Caco-2 (cell line): ENCODE data around the gene OR1J2. TPM values are rescaled to one million over a fixed set of nuclear protein-coding genes. Genes with fewer than 3 reads are reported as not detected.
"Not testable (repeated sequence)": the region's sequence is repeated elsewhere in the genome, so short reads cannot be mapped to it uniquely, and the experiment has no call there.

Experiments
- BruUV-seq: library from RNA; stranded (reverse); fragments of 400-500 nt; replicated peaks from 2 replicates; lab custom pipeline; 2021; lab: Mats Ljungman, UMichigan
- CTCF ChIA-PET: fragments of 300-600 bp; sonication (Branson Sonifier 250); formaldehyde crosslinking; loops from one replicate; lab custom pipeline; 2022; ENCODE audit warnings: antibody characterized with exemption; lab: Charles Lee
- POLR2A ChIA-PET: fragments of 300-600 bp; sonication (Branson Sonifier 250); formaldehyde crosslinking; loops from one replicate; lab custom pipeline; 2022; ENCODE audit warnings: antibody characterized with exemption; lab: Charles Lee
- DNase-seq, 2 experiments: peaks; one replicate each; pipeline versions ENCODE4 v3.0.0 to v3.0.0-alpha.2; 2020 to 2022
- H3K27me3 ChIP-seq: replicated peaks from 2 replicates; pipeline ENCODE4 v1.6.0; 2011; ENCODE audit warnings: low read length; ENCODE audit not compliant: control insufficient read depth, insufficient read depth
- H3K36me3 ChIP-seq: 2 replicates; pipeline ENCODE4 v1.5.1; 2011; ENCODE audit warnings: low read length; ENCODE audit not compliant: control insufficient read depth, insufficient read depth
- H3K4me1 ChIP-seq: fragments of 250-450 bp; sonication (Bioruptor Pico); 2 replicates; pipeline ENCODE4 v1.5.1; 2020; ENCODE audit warnings: mild to moderate bottlenecking
- H3K4me3 ChIP-seq: 2 replicates; pipeline ENCODE4 v1.5.1; 2011; ENCODE audit warnings: low read depth, mild to moderate bottlenecking, control low read depth, low read length
- H3K9me3 ChIP-seq: fragments of 250-450 bp; sonication (Bioruptor Pico); 2 replicates; pipeline ENCODE4 v1.5.1; 2020; ENCODE audit warnings: mild to moderate bottlenecking, moderate library complexity
- H3K27ac Mint-ChIP-seq: one replicate; pipeline ENCODE4 v1.8.0; 2022; ENCODE audit warnings: mixed read lengths; ENCODE audit not compliant: unreplicated experiment
- H3K27me3 Mint-ChIP-seq: one replicate; pipeline ENCODE4 v1.8.0; 2022; ENCODE audit warnings: mixed read lengths; ENCODE audit not compliant: insufficient read depth, unreplicated experiment
- H3K36me3 Mint-ChIP-seq: one replicate; pipeline ENCODE4 v1.8.0; 2022; ENCODE audit warnings: mild to moderate bottlenecking, mixed read lengths; ENCODE audit not compliant: insufficient read depth, unreplicated experiment
- H3K4me1 Mint-ChIP-seq: one replicate; pipeline ENCODE4 v1.8.0; 2022; ENCODE audit warnings: low read depth, mixed read lengths; ENCODE audit not compliant: unreplicated experiment
- H3K4me3 Mint-ChIP-seq: one replicate; pipeline ENCODE4 v1.8.0; 2022; ENCODE audit warnings: mild to moderate bottlenecking, moderate library complexity, mixed read lengths; ENCODE audit not compliant: unreplicated experiment
- H3K9me3 Mint-ChIP-seq: one replicate; pipeline ENCODE4 v1.8.0; 2022; ENCODE audit warnings: mixed read lengths; ENCODE audit not compliant: unreplicated experiment
- intact Hi-C: fragments of 100-400 bp; cut with micrococcal nuclease; formaldehyde crosslinking; loops from one replicate; pipeline ENCODE4 v1.10.0; 2022; ENCODE audit not compliant: unreplicated experiment
- total RNA-seq: library from RNA; stranded (reverse); gene quantifications from 2 replicates; pipeline ENCODE4 v1.2.3, GENCODE V29; 2022
- TF ChIP-seq, protein P1 (sequence below), 2 experiments: fragments of 200-600 bp in 1 of 2; IDR thresholded peaks; 1 replicate in 1 of 2; 2 replicates in 1 of 2; pipeline versions ENCODE4 v1.5.1 to v1.8.0; 2011 to 2022; ENCODE audit warnings: antibody characterized with exemption in 1 of 2, control low read depth in 1 of 2, inconsistent platforms in 1 of 2, low read depth in 1 of 2, low read length in 1 of 2, mild to moderate bottlenecking in 1 of 2, moderate library complexity in 1 of 2; ENCODE audit not compliant: insufficient read depth in 1 of 2, severe bottlenecking in 1 of 2, unreplicated experiment in 1 of 2

Gene OR1J2
- total RNA-seq, 1 experiment from 2014 or later, result not detected

DNA sequence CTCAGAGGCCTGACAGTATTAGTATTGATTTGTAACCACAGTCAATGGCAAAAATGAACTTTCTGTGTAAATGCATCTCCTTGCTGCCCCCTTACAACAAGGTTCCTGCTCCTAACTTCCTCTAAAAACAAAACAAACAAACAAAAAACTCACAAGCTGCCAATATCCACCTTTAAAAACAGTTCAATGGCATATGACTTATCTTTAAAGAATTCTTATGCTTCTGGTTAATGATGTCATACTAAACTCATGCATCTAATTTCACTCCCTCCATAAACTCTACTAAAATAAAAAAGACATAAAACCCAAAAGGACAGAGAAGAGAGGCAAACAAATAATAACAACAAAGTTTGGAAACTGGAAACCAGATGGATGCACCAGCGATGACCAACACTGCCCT is 25.5 kb downstream of the OR1J2 start:
- no TSS peak for BruUV-seq
- Mint-ChIP-seq H3K27ac (no peak overlapping the region), H3K4me3 (no peak overlapping the region), H3K36me3 (peaks cover 5% of the 10 kb centered on the region), H3K27me3 (peaks cover 4% of the 10 kb centered on the region), H3K4me1 (peaks cover 3% of the 10 kb centered on the region), H3K9me3 (peaks cover 10% of the 10 kb centered on the region)
- POLR2A ChIA-PET, result no interaction called here
- TF ChIP-seq, protein P1, sequence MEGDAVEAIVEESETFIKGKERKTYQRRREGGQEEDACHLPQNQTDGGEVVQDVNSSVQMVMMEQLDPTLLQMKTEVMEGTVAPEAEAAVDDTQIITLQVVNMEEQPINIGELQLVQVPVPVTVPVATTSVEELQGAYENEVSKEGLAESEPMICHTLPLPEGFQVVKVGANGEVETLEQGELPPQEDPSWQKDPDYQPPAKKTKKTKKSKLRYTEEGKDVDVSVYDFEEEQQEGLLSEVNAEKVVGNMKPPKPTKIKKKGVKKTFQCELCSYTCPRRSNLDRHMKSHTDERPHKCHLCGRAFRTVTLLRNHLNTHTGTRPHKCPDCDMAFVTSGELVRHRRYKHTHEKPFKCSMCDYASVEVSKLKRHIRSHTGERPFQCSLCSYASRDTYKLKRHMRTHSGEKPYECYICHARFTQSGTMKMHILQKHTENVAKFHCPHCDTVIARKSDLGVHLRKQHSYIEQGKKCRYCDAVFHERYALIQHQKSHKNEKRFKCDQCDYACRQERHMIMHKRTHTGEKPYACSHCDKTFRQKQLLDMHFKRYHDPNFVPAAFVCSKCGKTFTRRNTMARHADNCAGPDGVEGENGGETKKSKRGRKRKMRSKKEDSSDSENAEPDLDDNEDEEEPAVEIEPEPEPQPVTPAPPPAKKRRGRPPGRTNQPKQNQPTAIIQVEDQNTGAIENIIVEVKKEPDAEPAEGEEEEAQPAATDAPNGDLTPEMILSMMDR (IDR thresholded peaks at IDR 0.05; ENCODE audit: insufficient read depth in 1 of 2, low read depth in 1 of 2, low read length in 1 of 2, severe bottlenecking in 1 of 2, unreplicated experiment in 1 of 2), result no peak
- Histone ChIP-seq H3K36me3 (no peaks in the 10 kb centered on the region), H3K4me1 (no peaks in the 10 kb centered on the region), H3K27me3 (no peaks in the 10 kb centered on the region), H3K9me3 (peaks cover 3% of the 10 kb centered on the region; the same call in 1 of the 2 replicates), H3K4me3 (no peak overlapping the region)
- intact Hi-C loops, result no loop called here
- no peak for DNase-seq
- CTCF ChIA-PET, result no interaction called here

DNA sequence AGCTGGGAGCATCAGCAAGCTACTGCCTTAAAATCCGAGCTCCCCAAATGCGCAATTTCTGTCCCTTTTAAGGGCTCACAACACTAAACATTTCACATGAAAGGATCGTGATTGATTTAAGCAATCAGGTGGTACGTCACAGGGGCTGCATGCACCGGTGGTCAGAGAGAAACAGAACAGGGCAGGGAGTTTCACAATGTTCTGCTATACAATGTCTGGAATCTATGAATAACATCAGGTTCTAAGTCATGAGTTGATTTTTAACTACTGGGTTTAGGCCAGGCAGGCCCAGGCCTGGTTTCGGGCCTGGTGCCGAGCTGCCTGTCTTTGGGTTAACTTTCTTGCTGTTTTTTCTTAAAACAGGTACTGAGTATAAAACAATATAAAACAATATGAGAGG is 26.5 kb downstream of the OR1J2 start:
- BruUV-seq, CTCF ChIA-PET, DNase-seq, H3K27me3 ChIP-seq, H3K36me3 Mint-ChIP-seq, H3K36me3 ChIP-seq, intact Hi-C loops, H3K4me3 Mint-ChIP-seq, H3K4me3 ChIP-seq, H3K27me3 Mint-ChIP-seq, POLR2A ChIA-PET, H3K4me1 Mint-ChIP-seq, H3K4me1 ChIP-seq, H3K9me3 ChIP-seq, H3K27ac Mint-ChIP-seq: not testable (repeated sequence)
- peaks cover 10% of the 10 kb centered on the region for H3K9me3 Mint-ChIP-seq

DNA sequence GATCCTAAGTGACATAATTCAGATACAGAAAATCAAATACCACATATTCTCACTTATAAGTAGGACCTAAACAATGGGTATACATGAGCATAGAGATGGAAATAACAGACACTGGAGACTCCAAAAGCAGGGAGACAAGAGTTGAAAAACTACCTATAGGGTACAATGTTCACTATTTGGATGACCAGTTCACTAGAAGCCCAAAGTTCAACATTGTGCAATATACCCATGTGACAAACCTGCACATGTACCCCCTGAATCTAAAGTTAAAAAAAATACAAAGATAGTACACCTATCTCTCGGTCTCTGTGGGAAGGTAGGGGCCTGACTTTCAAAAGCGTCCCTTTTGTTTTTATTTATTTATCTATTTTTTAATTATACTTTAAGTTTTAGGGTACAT is 28.2 kb downstream of the OR1J2 start:
- Mint-ChIP-seq H3K9me3 (peaks cover 10% of the 10 kb centered on the region), H3K27me3 (peaks cover 7% of the 10 kb centered on the region), H3K4me3 (no peak overlapping the region), H3K36me3 (peaks cover 4% of the 10 kb centered on the region), H3K27ac (no peak overlapping the region), H3K4me1 (no peaks in the 10 kb centered on the region)
- no peak for DNase-seq
- no TSS peak for BruUV-seq
- peaks cover 3% of the 10 kb centered on the region; the same call in 1 of the 2 replicates for H3K9me3 ChIP-seq
- ChIA-PET CTCF (no interaction called here), POLR2A (no interaction called here)
- intact Hi-C loops, result no loop called here
- H3K36me3 ChIP-seq, result no peaks in the 10 kb centered on the region
- H3K27me3 ChIP-seq, result no peaks in the 10 kb centered on the region
- H3K4me3 ChIP-seq, result no peak overlapping the region
- H3K4me1 ChIP-seq, result no peaks in the 10 kb centered on the region
- TF ChIP-seq, protein P1 (IDR thresholded peaks at IDR 0.05; ENCODE audit: insufficient read depth in 1 of 2, low read depth in 1 of 2, low read length in 1 of 2, severe bottlenecking in 1 of 2, unreplicated experiment in 1 of 2), result no peak

DNA sequence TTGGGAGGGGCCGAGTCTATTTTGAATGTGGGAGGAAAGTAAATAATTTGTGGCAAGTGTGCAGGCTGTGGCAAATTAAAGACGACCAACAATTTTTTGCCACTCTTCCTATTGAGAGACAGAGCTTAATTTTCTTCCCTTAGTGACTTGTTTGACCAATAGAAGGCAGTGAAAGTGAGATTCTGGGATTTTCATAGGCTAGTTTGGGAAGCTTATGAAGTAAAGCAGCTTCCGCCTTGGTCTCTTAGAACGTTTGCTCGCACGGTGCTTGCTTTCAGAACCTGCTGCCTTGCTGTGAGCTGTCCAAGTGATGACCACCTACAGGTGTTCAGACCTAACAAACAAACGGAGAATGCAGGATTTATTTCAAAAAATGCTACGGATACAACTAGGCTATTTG is 35.6 kb downstream of the OR1J2 start:
- H3K36me3 ChIP-seq, result no peaks in the 10 kb centered on the region
- H3K9me3 Mint-ChIP-seq, result no peaks in the 10 kb centered on the region
- H3K4me3 Mint-ChIP-seq, result peak overlapping the region; percentile 17
- DNase-seq, result no peak
- CTCF ChIA-PET, result no interaction called here
- intact Hi-C loops, result no loop called here
- no peaks in the 10 kb centered on the region for H3K36me3 Mint-ChIP-seq
- H3K4me1 Mint-ChIP-seq, result no peaks in the 10 kb centered on the region
- no peak overlapping the region for H3K4me3 ChIP-seq
- H3K27me3 ChIP-seq, result no peaks in the 10 kb centered on the region
- H3K9me3 ChIP-seq, result peaks cover 3% of the 10 kb centered on the region; the same call in 1 of the 2 replicates
- TF ChIP-seq, protein P1 (IDR thresholded peaks at IDR 0.05; ENCODE audit: insufficient read depth in 1 of 2, low read depth in 1 of 2, low read length in 1 of 2, severe bottlenecking in 1 of 2, unreplicated experiment in 1 of 2), result no peak
- BruUV-seq, result no TSS peak
- H3K27ac Mint-ChIP-seq, result no peak overlapping the region
- peaks cover 8% of the 10 kb centered on the region for H3K27me3 Mint-ChIP-seq
- POLR2A ChIA-PET, result no interaction called here
- H3K4me1 ChIP-seq, result no peaks in the 10 kb centered on the region
